Heart left ventricle (tissue), 13 donors: ENCODE data around the gene STAM.

Experiments
- POLR2A ChIP-seq, 2 donors: fragments of 450-650 bp; IDR thresholded peaks; one replicate each; pipeline ENCODE4 v1.6.1; 2017; ENCODE audit warnings: antibody characterized with exemption in 2 of 2, mild to moderate bottlenecking in 2 of 2, moderate library complexity in 2 of 2
- TF ChIP-seq, protein P1 (sequence below), 12 donors: fragments of 200-600 bp; sonication (generic) in 4 of 12; IDR thresholded peaks; one replicate each; pipeline versions ENCODE4 v1.5.0 to v1.8.0; 2018 to 2022; ENCODE audit warnings: antibody characterized with exemption in 12 of 12, mild to moderate bottlenecking in 5 of 12
- donor health status: ischemic (EF 13 %, LVEDD 7.1; RV severe dilation, severe dysfunction).
- donor health status: DM: no; HTN: yes; CAD: no.
- donor health status: DM: no; HTN: no; CAD: no.
- donor health status: ischemic (EF 25% LVEDD 6.9; RV normal size, moderate dysfunction).
- donor health status: ischemic (EF 25% LVEDD 5.7; RV mildly dilated, moderate dysfunction).
- donor health status: ischemic (EF 35%, LVEDD 5.7; RV mildly dilated, moderate dysfunction).
- donor health status: nonischemic (EF 11% LVEDD 7.7; RV severe dilation, severe dysfunction).
- donor health status: DM: yes; HTN: yes; CAD: no.
- donor health status: PGD.
- donor health status: ischemic (EF 29% LVEDD 5.4; RV normal size, mild dysfunction).
- donor health status: nonischemic (EF 23%, LVEDD 6.1; RV moderate dilation, normal function).

DNA sequence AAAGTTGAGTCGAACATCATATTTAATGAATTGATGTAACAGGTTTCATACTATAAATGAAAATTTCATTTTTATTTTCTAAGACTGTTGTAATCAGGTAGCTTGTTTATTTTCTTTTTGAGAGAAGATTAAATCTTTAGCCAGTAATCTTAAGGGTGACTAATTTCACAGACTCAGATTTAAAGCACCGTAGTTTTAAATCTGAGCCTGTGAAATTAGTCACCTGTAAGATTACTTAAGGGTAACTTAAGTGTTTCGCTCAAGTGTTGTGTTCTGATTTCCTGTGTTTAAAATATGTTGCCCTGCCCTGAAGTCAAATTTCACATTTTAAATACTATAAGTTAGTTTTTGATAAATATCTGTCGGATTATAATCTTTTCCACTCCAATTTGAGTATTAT is 72.2 kb downstream of the STAM start:
- TF ChIP-seq, protein P1, sequence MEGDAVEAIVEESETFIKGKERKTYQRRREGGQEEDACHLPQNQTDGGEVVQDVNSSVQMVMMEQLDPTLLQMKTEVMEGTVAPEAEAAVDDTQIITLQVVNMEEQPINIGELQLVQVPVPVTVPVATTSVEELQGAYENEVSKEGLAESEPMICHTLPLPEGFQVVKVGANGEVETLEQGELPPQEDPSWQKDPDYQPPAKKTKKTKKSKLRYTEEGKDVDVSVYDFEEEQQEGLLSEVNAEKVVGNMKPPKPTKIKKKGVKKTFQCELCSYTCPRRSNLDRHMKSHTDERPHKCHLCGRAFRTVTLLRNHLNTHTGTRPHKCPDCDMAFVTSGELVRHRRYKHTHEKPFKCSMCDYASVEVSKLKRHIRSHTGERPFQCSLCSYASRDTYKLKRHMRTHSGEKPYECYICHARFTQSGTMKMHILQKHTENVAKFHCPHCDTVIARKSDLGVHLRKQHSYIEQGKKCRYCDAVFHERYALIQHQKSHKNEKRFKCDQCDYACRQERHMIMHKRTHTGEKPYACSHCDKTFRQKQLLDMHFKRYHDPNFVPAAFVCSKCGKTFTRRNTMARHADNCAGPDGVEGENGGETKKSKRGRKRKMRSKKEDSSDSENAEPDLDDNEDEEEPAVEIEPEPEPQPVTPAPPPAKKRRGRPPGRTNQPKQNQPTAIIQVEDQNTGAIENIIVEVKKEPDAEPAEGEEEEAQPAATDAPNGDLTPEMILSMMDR (IDR thresholded peaks at IDR 0.05) = no peak
- TF ChIP-seq POLR2A (IDR thresholded peaks at IDR 0.05) = no peak
